Midbrain (tissue), 1 donor: ENCODE results near the gene PCDHB9.
"Not testable (repeated sequence)": the region's sequence is repeated elsewhere in the genome, so short reads cannot be mapped to it uniquely, and the experiment has no call there.

ENCODE experiments used
- DNase-seq: peaks from one replicate; lab custom pipeline; 2025; lab: John Stamatoyannopoulos, UW

Gene PCDHB9

DNA sequence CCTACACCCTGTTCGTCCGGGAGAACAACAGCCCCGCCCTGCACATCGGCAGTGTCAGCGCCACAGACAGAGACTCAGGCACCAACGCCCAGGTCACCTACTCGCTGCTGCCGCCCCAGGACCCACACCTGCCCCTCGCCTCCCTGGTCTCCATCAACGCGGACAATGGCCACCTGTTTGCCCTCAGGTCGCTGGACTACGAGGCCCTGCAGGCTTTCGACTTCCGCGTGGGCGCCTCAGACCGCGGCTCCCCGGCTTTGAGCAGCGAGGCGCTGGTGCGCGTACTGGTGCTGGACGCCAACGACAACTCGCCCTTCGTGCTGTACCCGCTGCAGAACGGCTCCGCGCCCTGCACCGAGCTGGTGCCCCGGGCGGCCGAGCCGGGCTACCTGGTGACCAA, 1.7 kb downstream of the PCDHB9 start:
- not testable (repeated sequence) for DNase-seq

DNA sequence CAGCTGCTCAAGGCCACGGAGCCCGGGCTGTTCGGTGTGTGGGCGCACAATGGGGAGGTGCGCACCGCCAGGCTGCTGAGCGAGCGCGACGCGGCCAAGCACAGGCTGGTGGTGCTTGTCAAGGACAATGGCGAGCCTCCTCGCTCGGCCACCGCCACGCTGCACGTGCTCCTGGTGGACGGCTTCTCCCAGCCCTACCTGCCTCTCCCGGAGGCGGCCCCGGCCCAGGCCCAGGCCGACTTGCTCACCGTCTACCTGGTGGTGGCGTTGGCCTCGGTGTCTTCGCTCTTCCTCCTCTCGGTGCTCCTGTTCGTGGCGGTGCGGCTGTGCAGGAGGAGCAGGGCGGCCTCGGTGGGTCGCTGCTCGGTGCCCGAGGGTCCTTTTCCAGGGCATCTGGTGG, 2.2 kb downstream of the PCDHB9 start:
- not testable (repeated sequence) for DNase-seq

DNA sequence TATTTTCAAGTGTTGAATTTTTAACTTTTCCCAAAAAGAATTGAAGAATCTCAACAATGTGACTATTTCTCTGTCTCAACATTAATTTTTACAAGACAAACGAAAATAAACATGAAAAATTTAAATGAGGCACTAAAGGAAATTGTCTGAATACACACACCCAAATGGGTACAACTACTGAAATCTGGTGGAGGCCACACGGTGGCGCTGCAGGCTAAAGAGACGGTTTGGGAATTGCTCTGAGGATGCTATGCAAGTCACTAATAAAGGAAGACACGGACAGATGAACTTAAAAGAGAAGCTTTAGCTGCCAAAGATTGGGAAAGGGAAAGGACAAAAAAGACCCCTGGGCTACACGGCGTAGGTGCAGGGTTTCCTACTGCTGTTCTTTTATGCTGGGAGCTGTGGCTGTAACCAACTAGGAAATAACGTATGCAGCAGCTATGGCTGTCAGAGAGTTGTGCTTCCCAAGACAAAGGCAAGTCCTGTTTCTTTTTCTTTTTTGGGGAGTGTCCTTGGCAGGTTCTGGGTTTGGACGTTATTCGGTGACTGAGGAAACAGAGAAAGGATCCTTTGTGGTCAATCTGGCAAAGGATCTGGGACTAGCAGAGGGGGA, 5.3 kb downstream of the PCDHB9 start, which contains the start of gene PCDHB10:
Gene PCDHB10 (plus strand): TSS at position 244 of the 616 bp plus-strand sequence. CDS start 200 bp downstream, at position 444.
- DNase-seq: peak; percentile 8

DNA sequence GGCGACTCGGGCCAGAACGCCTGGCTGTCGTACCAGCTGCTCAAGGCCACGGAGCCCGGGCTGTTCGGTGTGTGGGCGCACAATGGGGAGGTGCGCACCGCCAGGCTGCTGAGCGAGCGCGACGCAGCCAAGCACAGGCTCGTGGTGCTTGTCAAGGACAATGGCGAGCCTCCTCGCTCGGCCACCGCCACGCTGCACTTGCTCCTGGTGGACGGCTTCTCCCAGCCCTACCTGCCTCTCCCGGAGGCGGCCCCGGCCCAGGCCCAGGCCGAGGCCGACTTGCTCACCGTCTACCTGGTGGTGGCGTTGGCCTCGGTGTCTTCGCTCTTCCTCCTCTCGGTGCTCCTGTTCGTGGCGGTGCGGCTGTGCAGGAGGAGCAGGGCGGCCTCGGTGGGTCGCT, 7.4 kb downstream of the PCDHB9 start:
- DNase-seq: not testable (repeated sequence)

DNA sequence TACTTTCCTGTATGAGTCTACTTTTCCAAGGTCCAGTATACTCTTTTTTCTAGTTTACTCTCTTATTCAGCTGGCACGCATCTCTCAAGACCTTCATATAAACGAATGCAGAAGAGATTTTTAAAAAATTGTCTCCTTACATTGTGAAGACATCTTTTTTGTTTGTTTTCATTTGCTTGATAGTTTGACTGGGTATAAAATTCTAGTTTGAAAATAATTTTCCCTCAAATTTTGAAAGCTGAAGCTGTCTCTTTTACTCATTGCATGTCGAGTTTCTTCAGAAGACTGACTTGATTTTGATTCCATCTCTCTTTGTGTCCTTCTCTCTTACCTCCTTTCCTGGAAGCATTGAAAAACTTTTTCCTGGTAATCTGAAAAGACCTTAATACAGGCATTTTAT, 9.4 kb downstream of the PCDHB9 start:
- no peak for DNase-seq

DNA sequence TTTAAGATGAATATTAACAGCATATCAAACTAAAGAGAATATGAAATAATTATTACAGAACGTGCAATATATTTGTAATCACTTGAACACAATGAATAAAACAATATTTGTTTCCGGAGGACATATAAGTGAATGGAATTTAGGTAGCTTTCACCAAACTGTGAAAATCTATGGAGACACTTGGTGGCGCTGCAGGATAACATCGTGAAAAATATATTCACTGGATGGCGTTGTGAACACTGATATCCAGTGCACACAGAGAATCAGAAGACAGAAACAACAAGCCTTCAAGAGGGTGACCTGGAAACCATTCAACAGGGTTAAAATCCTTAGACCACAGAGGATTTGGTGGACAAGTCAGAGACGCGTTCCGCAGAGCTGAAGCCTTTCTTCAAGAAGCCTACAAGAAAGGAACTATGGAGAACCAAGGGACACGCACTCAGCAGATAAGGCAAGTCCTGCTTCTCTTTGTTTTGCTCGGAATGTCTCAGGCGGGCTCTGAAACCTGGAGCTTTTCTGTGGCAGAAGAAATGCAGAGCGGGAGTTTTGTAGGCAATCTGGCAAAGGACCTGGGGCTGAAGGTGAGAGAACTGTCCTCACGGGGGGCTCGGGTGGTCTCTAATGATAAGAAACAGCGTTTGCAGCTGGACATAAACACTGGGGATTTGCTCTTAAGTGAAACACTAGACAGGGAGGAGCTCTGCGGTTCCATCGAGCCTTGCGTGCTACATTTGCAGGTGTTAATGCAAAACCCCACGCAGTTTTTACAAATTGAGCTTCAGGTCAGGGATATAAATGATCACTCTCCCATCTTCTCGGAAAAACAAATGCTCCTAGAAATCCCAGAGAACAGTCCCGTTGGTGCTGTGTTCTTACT, 12.6 kb downstream of the PCDHB9 start, which contains the start of gene PCDHB11:
Gene PCDHB11 (plus strand): TSS at position 269 of the 877 bp plus-strand sequence. CDS start 148 bp downstream, at position 417.
- no peak for DNase-seq

DNA sequence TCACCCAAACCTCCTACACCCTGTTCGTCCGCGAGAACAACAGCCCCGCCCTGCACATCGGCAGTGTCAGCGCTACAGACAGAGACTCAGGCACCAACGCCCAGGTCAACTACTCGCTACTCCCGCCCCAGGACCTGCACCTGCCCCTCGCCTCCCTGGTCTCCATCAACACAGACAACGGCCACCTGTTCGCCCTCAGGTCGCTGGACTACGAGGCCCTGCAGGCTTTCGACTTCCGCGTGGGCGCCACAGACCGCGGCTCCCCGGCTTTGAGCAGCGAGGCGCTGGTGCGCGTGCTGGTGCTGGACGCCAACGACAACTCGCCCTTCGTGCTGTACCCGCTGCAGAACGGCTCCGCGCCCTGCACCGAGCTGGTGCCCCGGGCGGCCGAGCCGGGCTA, 14.2 kb downstream of the PCDHB9 start:
- not testable (repeated sequence) for DNase-seq

DNA sequence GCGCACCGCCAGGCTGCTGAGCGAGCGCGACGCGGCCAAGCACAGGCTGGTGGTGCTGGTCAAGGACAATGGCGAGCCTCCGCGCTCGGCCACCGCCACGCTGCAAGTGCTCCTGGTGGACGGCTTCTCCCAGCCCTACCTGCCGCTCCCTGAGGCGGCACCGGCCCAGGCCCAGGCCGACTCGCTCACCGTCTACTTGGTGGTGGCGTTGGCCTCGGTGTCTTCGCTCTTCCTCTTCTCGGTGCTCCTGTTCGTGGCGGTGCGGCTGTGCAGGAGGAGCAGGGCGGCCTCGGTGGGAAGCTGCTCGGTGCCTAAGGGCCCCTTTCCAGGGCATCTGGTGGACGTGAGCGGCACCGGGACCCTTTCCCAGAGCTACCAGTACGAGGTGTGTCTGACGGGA, 14.7 kb downstream of the PCDHB9 start:
- not testable (repeated sequence) for DNase-seq

DNA sequence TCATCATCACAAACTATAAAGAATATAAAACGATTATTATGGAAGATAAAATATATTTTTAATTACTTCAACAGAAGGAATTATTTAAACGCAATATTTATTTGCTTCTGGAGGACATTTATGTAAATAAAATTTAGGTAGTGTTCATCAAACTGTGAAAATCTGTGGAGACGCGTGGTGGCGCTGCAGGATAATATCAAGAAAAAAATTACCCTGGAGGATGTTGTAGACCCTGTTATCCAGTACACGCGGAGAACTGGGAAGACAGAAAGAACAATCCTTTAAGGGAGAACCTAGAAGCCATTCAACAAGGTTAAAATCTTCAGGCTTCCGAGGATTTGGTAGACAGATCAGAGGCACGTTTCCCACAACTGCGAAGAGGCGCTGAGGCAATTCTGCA, 21.5 kb downstream of the PCDHB9 start, which contains the start of gene PCDHB12:
Gene PCDHB12 (plus strand): TSS at position 242 of the 400 bp plus-strand sequence. CDS start 189 bp downstream, outside the sequence.
- DNase-seq: peak; percentile 4

DNA sequence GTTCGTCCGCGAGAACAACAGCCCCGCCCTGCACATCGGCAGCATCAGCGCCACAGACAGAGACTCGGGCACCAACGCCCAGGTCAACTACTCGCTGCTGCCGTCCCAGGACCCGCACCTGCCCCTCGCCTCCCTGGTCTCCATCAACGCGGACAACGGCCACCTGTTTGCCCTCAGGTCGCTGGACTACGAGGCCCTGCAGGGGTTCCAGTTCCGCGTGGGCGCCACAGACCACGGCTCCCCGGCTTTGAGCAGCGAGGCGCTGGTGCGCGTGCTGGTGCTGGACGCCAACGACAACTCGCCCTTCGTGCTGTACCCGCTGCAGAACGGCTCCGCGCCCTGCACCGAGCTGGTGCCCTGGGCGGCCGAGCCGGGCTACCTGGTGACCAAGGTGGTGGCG, 23.3 kb downstream of the PCDHB9 start:
- DNase-seq: not testable (repeated sequence)

DNA sequence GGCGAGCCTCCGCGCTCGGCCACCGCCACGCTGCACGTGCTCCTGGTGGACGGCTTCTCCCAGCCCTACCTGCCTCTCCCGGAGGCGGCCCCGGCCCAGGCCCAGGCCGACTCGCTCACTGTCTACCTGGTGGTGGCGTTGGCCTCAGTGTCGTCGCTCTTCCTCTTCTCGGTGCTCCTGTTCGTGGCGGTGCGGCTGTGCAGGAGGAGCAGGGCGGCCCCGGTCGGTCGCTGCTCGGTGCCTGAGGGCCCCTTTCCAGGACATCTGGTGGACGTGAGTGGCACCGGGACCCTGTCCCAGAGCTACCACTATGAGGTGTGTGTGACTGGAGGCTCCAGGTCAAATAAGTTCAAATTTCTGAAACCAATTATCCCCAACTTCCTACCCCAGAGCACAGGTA, 23.9 kb downstream of the PCDHB9 start:
- DNase-seq: not testable (repeated sequence)

DNA sequence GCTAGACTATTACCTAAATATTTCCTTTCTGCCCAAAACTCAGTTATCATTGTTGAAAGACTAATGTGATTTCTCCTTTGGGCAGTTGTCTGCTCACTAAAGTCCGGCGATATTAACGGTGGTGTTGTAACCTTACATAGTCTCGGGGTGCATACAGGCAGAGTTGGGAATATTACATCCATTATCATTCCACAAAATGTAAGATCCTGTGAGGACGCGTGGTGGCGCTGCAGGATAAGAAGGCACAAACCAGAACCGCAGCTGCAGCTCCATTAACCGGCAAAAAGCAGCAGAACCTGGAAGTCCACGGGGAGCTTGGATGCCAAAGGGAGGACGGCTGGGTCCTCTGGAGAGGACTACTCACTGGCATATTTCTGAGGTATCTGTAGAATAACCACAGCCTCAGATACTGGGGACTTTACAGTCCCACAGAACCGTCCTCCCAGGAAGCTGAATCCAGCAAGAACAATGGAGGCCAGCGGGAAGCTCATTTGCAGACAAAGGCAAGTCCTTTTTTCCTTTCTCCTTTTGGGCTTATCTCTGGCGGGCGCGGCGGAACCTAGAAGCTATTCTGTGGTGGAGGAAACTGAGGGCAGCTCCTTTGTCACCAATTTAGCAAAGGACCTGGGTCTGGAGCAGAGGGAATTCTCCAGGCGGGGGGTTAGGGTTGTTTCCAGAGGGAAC, 26.8 kb downstream of the PCDHB9 start, which contains the start of gene PCDHB13:
Gene PCDHB13 (plus strand): TSS at position 264 of the 684 bp plus-strand sequence. CDS start 205 bp downstream, at position 469.
- peak; percentile 4 for DNase-seq

DNA sequence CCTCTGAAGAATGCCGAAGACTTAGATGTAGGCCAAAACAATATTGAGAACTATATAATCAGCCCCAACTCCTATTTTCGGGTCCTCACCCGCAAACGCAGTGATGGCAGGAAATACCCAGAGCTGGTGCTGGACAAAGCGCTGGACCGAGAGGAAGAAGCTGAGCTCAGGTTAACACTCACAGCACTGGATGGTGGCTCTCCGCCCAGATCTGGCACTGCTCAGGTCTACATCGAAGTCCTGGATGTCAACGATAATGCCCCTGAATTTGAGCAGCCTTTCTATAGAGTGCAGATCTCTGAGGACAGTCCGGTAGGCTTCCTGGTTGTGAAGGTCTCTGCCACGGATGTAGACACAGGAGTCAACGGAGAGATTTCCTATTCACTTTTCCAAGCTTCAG, 27.6 kb downstream of the PCDHB9 start:
- DNase-seq: not testable (repeated sequence)

DNA sequence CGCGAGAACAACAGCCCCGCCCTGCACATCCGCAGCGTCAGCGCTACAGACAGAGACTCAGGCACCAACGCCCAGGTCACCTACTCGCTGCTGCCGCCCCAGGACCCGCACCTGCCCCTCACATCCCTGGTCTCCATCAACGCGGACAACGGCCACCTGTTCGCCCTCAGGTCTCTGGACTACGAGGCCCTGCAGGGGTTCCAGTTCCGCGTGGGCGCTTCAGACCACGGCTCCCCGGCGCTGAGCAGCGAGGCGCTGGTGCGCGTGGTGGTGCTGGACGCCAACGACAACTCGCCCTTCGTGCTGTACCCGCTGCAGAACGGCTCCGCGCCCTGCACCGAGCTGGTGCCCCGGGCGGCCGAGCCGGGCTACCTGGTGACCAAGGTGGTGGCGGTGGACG, 28.5 kb downstream of the PCDHB9 start:
- not testable (repeated sequence) for DNase-seq

DNA sequence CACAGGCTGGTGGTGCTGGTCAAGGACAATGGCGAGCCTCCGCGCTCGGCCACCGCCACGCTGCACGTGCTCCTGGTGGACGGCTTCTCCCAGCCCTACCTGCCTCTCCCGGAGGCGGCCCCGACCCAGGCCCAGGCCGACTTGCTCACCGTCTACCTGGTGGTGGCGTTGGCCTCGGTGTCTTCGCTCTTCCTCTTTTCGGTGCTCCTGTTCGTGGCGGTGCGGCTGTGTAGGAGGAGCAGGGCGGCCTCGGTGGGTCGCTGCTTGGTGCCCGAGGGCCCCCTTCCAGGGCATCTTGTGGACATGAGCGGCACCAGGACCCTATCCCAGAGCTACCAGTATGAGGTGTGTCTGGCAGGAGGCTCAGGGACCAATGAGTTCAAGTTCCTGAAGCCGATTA, 29.1 kb downstream of the PCDHB9 start:
- not testable (repeated sequence) for DNase-seq

DNA sequence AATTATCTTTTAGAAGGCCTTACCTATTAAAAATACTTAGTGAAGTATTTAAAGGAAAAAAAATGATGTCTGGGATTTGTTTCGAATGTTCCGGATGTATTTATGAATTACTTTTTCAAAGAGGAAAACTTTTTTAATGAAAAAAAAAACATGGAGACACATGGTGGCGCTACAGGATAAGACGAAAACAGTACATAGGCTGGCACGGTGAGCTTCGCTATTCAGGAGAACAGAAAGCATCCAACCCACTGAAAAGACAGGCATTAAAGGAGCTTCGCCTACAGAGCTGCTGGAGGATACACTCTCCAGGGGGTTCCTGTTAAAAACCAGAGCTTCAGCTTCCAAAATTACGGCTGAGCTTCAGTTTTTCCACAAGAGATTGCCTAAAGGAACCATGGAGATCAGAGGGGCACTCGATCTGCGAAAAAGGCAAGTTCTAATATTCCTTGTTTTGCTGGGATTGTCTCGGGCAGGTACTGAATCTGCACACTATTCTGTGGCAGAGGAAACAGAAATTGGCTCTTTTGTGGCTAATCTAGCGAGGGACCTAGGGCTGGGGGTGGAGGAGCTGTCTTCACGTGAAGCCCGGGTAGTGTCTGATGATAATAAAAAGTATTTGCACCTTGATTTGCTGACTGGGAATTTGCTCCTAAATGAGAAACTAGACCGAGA, 36.3 kb downstream of the PCDHB9 start, which contains the start of gene PCDHB14:
Gene PCDHB14 (plus strand): TSS at position 232 of the 672 bp plus-strand sequence. CDS start 163 bp downstream, at position 395.
- peak; percentile 7 for DNase-seq

DNA sequence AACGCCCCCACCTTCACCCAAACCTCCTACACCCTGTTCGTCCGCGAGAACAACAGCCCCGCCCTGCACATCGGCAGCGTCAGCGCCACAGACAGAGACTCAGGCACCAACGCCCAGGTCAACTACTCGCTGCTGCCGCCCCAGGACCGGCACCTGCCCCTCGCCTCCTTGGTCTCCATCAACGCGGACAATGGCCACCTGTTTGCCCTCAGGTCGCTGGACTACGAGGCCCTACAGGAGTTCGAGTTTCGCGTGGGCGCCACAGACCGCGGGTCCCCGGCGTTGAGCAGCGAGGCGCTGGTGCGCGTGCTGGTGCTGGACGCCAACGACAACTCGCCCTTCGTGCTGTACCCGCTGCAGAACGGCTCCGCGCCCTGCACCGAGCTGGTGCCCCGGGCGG, 37.9 kb downstream of the PCDHB9 start:
- DNase-seq: not testable (repeated sequence)

DNA sequence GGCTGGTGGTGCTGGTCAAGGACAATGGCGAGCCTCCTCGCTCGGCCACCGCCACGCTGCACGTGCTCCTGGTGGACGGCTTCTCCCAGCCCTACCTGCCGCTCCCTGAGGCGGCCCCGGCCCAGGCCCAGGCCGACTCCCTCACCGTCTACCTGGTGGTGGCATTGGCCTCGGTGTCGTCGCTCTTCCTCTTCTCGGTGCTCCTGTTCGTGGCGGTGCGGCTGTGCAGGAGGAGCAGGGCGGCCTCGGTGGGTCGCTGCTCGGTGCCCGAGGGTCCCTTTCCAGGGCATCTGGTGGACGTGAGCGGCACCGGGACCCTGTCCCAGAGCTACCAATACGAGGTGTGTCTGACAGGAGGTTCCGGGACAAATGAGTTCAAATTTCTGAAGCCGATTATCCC, 38.5 kb downstream of the PCDHB9 start:
- not testable (repeated sequence) for DNase-seq

DNA sequence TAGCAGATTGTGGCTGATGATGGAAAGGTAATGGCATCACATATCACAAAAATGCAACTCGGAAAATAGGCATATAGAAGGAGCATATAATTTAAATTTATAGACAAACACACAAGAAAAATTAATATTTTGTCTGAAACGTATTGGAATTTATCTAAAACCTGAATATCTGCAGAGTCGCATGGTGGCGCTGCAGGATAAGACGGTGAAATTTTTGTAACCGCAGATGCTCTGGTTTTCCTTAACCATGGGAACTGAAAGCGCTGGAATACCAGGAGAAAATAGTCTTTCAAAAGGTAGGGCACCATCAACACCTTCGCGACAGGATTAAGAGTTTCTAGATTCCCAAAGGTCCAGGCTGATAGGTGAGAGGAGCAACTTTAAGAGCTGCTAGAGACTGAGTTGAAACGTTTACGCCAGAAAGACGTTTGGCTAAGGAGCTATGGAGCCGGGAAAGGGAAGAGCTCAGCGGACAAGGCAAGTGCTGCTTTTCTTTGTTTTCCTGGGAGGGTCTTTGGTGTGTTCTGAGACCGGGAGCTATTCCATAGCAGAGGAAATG, 47.2 kb downstream of the PCDHB9 start:
- no peak for DNase-seq

DNA sequence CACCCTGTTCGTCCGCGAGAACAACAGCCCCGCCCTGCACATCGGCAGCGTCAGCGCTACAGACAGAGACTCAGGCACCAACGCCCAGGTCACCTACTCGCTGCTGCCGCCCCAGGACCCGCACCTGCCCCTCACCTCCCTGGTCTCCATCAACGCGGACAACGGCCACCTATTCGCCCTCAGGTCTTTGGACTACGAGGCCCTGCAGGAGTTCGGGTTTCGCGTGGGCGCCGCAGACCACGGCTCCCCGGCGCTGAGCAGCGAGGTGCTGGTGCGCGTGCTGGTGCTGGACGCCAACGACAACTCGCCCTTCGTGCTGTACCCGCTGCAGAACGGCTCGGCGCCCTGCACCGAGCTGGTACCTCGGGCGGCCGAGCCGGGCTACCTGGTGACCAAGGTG, 49.0 kb downstream of the PCDHB9 start:
- DNase-seq: not testable (repeated sequence)
